SU-DHL-6 (cell line): ENCODE measurements around the gene LRP2.

ENCODE experiments used
- CTCF ChIP-seq: fragments of 200-600 bp; sonication (generic); IDR thresholded peaks from one replicate; pipeline ENCODE4 v1.5.1; 2017; ENCODE audit warnings: antibody characterized with exemption, mild to moderate bottlenecking, low read length, moderate library complexity; ENCODE audit not compliant: insufficient read depth, poor library complexity, severe bottlenecking
- EZH2phosphoT487 ChIP-seq: fragments of 200-600 bp; sonication (generic), shearing (Covaris generic); conservative IDR thresholded peaks from 2 replicates; pipeline ENCODE4 v1.6.1; 2018; ENCODE audit warnings: mild to moderate bottlenecking, antibody characterized with exemption, low read length, moderate library complexity, mixed read lengths

DNA sequence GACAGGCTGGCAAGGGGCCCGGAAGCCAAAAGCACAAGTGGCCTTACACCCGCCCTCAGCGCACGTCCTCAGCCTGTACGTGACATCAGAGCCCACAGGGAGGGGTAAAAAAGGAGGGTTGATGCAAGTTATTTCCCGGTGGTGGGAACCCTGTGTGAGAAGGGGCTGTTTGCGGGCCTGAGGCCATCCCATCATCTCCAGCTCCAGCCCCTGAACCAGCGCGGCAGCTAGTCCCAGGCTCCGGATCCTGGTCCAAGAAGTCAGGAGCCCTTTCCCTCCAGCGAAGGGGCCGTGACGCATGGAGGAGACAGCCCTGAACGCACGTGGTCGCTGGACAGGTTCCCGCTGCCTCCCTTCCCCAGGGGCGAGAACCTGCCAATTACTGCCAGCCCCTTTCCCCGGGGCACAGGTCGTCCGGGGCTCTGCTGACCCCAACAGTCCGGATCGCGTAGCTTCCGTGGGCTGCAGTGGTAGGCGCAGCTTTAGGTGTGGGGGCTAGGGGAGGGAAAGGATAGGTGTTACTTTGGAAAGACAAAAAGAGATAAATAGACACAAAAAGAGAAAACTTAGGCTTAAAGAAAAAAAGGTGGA, 1.3 kb upstream of the LRP2 start:
- no peak for TF ChIP-seq CTCF
- no peak for TF ChIP-seq EZH2phosphoT487
